ENCODE measurements around the gene DHX35. TPM values are rescaled to one million over a fixed set of nuclear protein-coding genes. Genes with fewer than 3 reads are reported as not detected.
A peak's percentile ranks its signal among the peaks of the same experiment; 100 is the strongest.

DHX35 gene
- total and polyA plus RNA-seq, 2 of the 13 experiments (the other 11 are each of a cell fraction or from before 2014, with no cell fraction given): 25.8 to 28.7 TPM

GRCh38 chr20:38926142-38926933, 35.8 kb upstream of the DHX35 start, which contains the start of gene FAM83D (continued):
- peak; percentile 95 for TF ChIP-seq ZNF709 (CRISPR knock-in tag; IDR thresholded peaks at IDR 0.05)
- peak; percentile 98 for TF ChIP-seq NRL (CRISPR knock-in tag; IDR thresholded peaks at IDR 0.05; ENCODE audit: borderline replicate concordance)
- TF ChIP-seq HNF1A (IDR thresholded peaks at IDR 0.05; ENCODE audit: low read depth): peak; percentile 44; the same call in 1 of the 2 replicates
- TF ChIP-seq HNF1A (CRISPR knock-in tag; IDR thresholded peaks at IDR 0.05; ENCODE audit: borderline replicate concordance): peak; percentile 81; the same call in 1 of the 2 replicates
- TF ChIP-seq CCAR2 (optimal IDR thresholded peaks at IDR 0.05; ENCODE audit: low read depth, low read length): peak; percentile 76
- TF ChIP-seq RORA (CRISPR knock-in tag; IDR thresholded peaks at IDR 0.05): no peak
- TF ChIP-seq ZNF614 (CRISPR knock-in tag; IDR thresholded peaks at IDR 0.05; ENCODE audit: borderline replicate concordance): peak; percentile 94; the same call in 1 of the 2 replicates
- 0 out of 2 replicates have a peak, but pooled peaks have one; percentile 12 for TF ChIP-seq ZKSCAN5 (CRISPR knock-in tag; IDR thresholded peaks at IDR 0.05)
- peak; percentile 82; the same call in 1 of the 2 replicates for TF ChIP-seq ZNF138 (CRISPR knock-in tag; IDR thresholded peaks at IDR 0.05; ENCODE audit: low read depth)
- peak; percentile 88 for TF ChIP-seq ZFYVE20 (CRISPR knock-in tag; IDR thresholded peaks at IDR 0.05; ENCODE audit: borderline replicate concordance, low read depth)
- no peak; the same call in 1 of the 2 replicates for TF ChIP-seq CHD4 (IDR thresholded peaks at IDR 0.05; ENCODE audit: borderline replicate concordance, low read length)
- no peak; the same call in 1 of the 2 replicates for TF ChIP-seq ZNF550 (CRISPR knock-in tag; IDR thresholded peaks at IDR 0.05; ENCODE audit: borderline replicate concordance)
- TF ChIP-seq STAG1 (CRISPR knock-in tag; IDR thresholded peaks at IDR 0.05): no peak; the same call in 1 of the 2 replicates
- TF ChIP-seq ZBTB7B (CRISPR knock-in tag; IDR thresholded peaks at IDR 0.05): no peak
- no peak for TF ChIP-seq MTA3 (CRISPR knock-in tag; IDR thresholded peaks at IDR 0.05)
- TF ChIP-seq ZNF121 (CRISPR knock-in tag; IDR thresholded peaks at IDR 0.05): peak; percentile 44; the same call in 1 of the 2 replicates
- TF ChIP-seq ZNF704 (CRISPR knock-in tag; IDR thresholded peaks at IDR 0.05; ENCODE audit: borderline replicate concordance): peak; percentile 80; the same call in 1 of the 2 replicates
- 0 out of 2 replicates have a peak, but pooled peaks have one; percentile 85 for TF ChIP-seq KLF6 (CRISPR knock-in tag; IDR thresholded peaks at IDR 0.05)
- TF ChIP-seq ZFX (CRISPR knock-in tag; IDR thresholded peaks at IDR 0.05; ENCODE audit: low read depth): peak; percentile 96
- TF ChIP-seq SIX1 (CRISPR knock-in tag; IDR thresholded peaks at IDR 0.05; ENCODE audit: borderline replicate concordance): no peak
- peak; percentile 47; the same call in 1 of the 2 replicates for TF ChIP-seq ZNF770 (CRISPR knock-in tag; IDR thresholded peaks at IDR 0.05)

Data from HepG2 (cell line).